Ishikawa (cell line): ENCODE measurements around the gene PEMT.

Experiments used
- CEBPB ChIP-seq: IDR thresholded peaks from 2 replicates; pipeline ENCODE4 v1.6.1; 2012
- CREB1 ChIP-seq: IDR thresholded peaks from 2 replicates; pipeline ENCODE4 v1.6.1; 2012; ENCODE audit warnings: low read depth
- EGR1 ChIP-seq: IDR thresholded peaks from 2 replicates; pipeline ENCODE4 v1.6.1; 2012
- EP300 ChIP-seq: IDR thresholded peaks from 2 replicates; pipeline ENCODE4 v1.6.1; 2012; ENCODE audit warnings: borderline replicate concordance
- FOXM1 ChIP-seq: IDR thresholded peaks from 2 replicates; pipeline ENCODE4 v1.6.1; 2012; ENCODE audit warnings: low read depth, borderline replicate concordance
- NFIC ChIP-seq: IDR thresholded peaks from 2 replicates; pipeline ENCODE4 v1.6.1; 2012
- RAD21 ChIP-seq: IDR thresholded peaks from 2 replicates; pipeline ENCODE4 v1.6.1; 2012; ENCODE audit warnings: low read depth
- TAF1 ChIP-seq: IDR thresholded peaks from 2 replicates; pipeline ENCODE4 v1.6.1; 2012; ENCODE audit warnings: low read depth, mild to moderate bottlenecking
- TCF12 ChIP-seq: IDR thresholded peaks from 2 replicates; pipeline ENCODE4 v1.6.1; 2012; ENCODE audit warnings: low read depth
- TEAD4 ChIP-seq: IDR thresholded peaks from 2 replicates; pipeline ENCODE4 v1.6.1; 2012
- YY1 ChIP-seq: IDR thresholded peaks from 2 replicates; pipeline ENCODE4 v1.6.1; 2012; ENCODE audit warnings: low read depth
- ZBTB7A ChIP-seq: IDR thresholded peaks from 2 replicates; pipeline ENCODE4 v1.6.1; 2012; ENCODE audit warnings: low read depth
- TF ChIP-seq, protein P1 (sequence below): IDR thresholded peaks from 2 replicates; pipeline ENCODE4 v1.6.1; 2012; ENCODE audit warnings: low read depth, mild to moderate bottlenecking
- TF ChIP-seq, protein P2 (sequence below): IDR thresholded peaks from 2 replicates; pipeline ENCODE4 v1.6.1; 2012

DNA sequence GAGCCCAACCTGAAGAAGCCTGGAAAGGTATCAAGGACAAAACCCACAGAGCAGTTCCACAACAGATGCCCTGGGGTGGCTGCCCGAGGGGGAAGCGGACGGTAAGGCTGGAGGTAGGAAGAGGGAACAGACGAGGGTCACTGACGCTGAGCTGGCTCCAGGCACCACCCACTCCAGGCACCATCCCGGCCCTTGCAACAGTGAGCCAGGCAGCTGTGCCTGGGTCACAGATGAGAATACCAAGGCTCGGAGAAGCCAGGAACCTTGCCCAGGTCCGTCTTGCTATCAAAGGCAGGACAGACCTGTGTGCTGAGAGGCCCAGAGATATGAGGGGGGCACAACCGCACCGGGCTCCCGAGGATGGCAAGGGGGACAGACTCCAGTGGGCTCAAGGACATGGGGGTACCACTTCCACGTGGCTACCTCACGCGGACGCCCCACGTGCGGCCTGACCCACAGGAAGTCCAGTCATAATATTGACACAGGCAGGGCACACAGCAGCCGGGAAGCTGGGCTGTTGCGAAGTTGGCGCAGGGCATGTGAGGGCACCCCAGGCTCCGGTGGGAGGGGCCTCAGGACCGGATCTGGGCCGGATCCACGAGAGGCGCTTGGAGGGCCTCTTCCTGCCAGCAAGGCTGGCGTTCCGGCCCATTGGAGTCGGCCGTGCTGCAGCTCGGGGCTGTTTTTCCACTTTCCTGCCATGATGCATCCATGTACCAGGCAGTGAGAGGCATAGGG lies 29.9 kb downstream of the PEMT start:
- TF ChIP-seq, protein P1, sequence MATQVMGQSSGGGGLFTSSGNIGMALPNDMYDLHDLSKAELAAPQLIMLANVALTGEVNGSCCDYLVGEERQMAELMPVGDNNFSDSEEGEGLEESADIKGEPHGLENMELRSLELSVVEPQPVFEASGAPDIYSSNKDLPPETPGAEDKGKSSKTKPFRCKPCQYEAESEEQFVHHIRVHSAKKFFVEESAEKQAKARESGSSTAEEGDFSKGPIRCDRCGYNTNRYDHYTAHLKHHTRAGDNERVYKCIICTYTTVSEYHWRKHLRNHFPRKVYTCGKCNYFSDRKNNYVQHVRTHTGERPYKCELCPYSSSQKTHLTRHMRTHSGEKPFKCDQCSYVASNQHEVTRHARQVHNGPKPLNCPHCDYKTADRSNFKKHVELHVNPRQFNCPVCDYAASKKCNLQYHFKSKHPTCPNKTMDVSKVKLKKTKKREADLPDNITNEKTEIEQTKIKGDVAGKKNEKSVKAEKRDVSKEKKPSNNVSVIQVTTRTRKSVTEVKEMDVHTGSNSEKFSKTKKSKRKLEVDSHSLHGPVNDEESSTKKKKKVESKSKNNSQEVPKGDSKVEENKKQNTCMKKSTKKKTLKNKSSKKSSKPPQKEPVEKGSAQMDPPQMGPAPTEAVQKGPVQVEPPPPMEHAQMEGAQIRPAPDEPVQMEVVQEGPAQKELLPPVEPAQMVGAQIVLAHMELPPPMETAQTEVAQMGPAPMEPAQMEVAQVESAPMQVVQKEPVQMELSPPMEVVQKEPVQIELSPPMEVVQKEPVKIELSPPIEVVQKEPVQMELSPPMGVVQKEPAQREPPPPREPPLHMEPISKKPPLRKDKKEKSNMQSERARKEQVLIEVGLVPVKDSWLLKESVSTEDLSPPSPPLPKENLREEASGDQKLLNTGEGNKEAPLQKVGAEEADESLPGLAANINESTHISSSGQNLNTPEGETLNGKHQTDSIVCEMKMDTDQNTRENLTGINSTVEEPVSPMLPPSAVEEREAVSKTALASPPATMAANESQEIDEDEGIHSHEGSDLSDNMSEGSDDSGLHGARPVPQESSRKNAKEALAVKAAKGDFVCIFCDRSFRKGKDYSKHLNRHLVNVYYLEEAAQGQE, result no peak
- TF ChIP-seq TEAD4 (no peak), RAD21 (no peak), ZBTB7A (no peak), TCF12 (no peak), EP300 (no peak), YY1 (no peak), FOXM1 (no peak), CEBPB (no peak), TAF1 (no peak), CREB1 (no peak), EGR1 (no peak), NFIC (no peak)
- TF ChIP-seq, protein P2, sequence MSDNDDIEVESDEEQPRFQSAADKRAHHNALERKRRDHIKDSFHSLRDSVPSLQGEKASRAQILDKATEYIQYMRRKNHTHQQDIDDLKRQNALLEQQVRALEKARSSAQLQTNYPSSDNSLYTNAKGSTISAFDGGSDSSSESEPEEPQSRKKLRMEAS, result no peak
